D721Med (cell line): ENCODE results near the gene FJX1.

Source experiments
- DNase-seq: peaks from one replicate; pipeline ENCODE4 v3.0.0; 2011; ENCODE audit warnings: low spot score; ENCODE audit not compliant: insufficient read length
- FAIRE-seq: peaks from 2 replicates; lab custom pipeline; 2011; peaks lifted over from hg19 to GRCh38; lab: Jason Lieb, UNC
- CTCF ChIP-seq: IDR thresholded peaks from 2 replicates; pipeline ENCODE4 v1.5.1; 2012; ENCODE audit warnings: mild to moderate bottlenecking, control low read depth; ENCODE audit not compliant: insufficient read depth; ENCODE audit errors: missing control alignments

FJX1 gene

GRCh38 chr11:35655254-35655653 lies 37.0 kb downstream of the FJX1 start:
- FAIRE-seq (no peak), DNase-seq (no peak)
- TF ChIP-seq CTCF = no peak

- DNase-seq = no peak
- FAIRE-seq = no peak
- TF ChIP-seq CTCF = no peak
Observed at GRCh38 chr11:35655856-35656255, 37.6 kb downstream of the FJX1 start.

GRCh38 chr11:35658020-35658948 lies 40.0 kb downstream of the FJX1 start:
- DNase-seq (no peak), FAIRE-seq (no peak)
- TF ChIP-seq CTCF = no peak

GRCh38 chr11:35661534-35661933 lies 43.3 kb downstream of the FJX1 start:
- FAIRE-seq (no peak), DNase-seq (no peak)
- no peak for TF ChIP-seq CTCF

GRCh38 chr11:35662061-35662648 lies 43.9 kb downstream of the FJX1 start:
- FAIRE-seq = no peak
- no peak for TF ChIP-seq CTCF
- no peak for DNase-seq

- FAIRE-seq (no peak), DNase-seq (peak; percentile 49)
- no peak for TF ChIP-seq CTCF
Observed at GRCh38 chr11:35662649-35663407, 44.6 kb downstream of the FJX1 start, which contains the start of gene TRIM44. Gene TRIM44 (plus strand): TSS chr11:35662775. CDS start chr11:35663112, 337 bp downstream.
